Stomach (tissue), 4 donors: Measurements from ENCODE around the gene MCRS1.

Source experiments
- CTCF ChIP-seq, 7 experiments: fragments of 450-650 bp in 4 of 7; fragments of 200-600 bp in 3 of 7; sonication (generic) in 3 of 7; IDR thresholded peaks; one replicate each; pipeline ENCODE4 v1.5.1; 2016 to 2019; ENCODE audit warnings: antibody characterized with exemption in 7 of 7, control low read depth in 2 of 7, mild to moderate bottlenecking in 1 of 7
- POLR2A ChIP-seq, 4 donors: fragments of 450-650 bp; IDR thresholded peaks; one replicate each; pipeline ENCODE4 v1.6.1; 2016; ENCODE audit warnings: antibody characterized with exemption in 4 of 4, control low read depth in 2 of 4, mild to moderate bottlenecking in 1 of 4, moderate library complexity in 1 of 4
- POLR2AphosphoS5 ChIP-seq, 3 donors: sonication (generic); formaldehyde crosslinking; IDR thresholded peaks; one replicate each; pipeline ENCODE4 v1.6.1; 2016; ENCODE audit warnings: antibody characterized with exemption in 3 of 3

GRCh38 chr12:49541140-49541861, 26.6 kb downstream of the MCRS1 start:
- no peak for TF ChIP-seq POLR2A (IDR thresholded peaks at IDR 0.05)
- no peak for TF ChIP-seq POLR2AphosphoS5 (IDR thresholded peaks at IDR 0.05)
- no peak for TF ChIP-seq CTCF (IDR thresholded peaks at IDR 0.05)
